IMR-90 (cell line): ENCODE results near the gene FOXN3.

Source experiments
- BHLHE40 ChIP-seq: fragments of 150-350 bp; IDR thresholded peaks from 2 replicates; pipeline ENCODE4 v1.6.1; 2016; ENCODE audit warnings: mild to moderate bottlenecking, low read depth, low read length
- CEBPB ChIP-seq: IDR thresholded peaks from 2 replicates; pipeline ENCODE4 v1.6.1; 2012; ENCODE audit warnings: low read depth, low read length, improper control_type of control experiment
- CHD1 ChIP-seq: IDR thresholded peaks from 2 replicates; pipeline ENCODE4 v1.6.1; 2012; ENCODE audit warnings: low read depth, low read length, improper control_type of control experiment
- FOS ChIP-seq: fragments of 150-350 bp; IDR thresholded peaks from 2 replicates; pipeline ENCODE4 v1.6.1; 2016; ENCODE audit warnings: low read depth, low read length
- MAFK ChIP-seq: IDR thresholded peaks from 2 replicates; pipeline ENCODE4 v1.6.1; 2012; ENCODE audit warnings: low read depth, low read length, improper control_type of control experiment
- POLR2A ChIP-seq: IDR thresholded peaks from 2 replicates; pipeline ENCODE4 v1.6.1; 2012; ENCODE audit warnings: mild to moderate bottlenecking, low read depth, low read length
- RAD21 ChIP-seq: IDR thresholded peaks from 2 replicates; pipeline ENCODE4 v1.6.1; 2012; ENCODE audit warnings: low read length, improper control_type of control experiment
- RCOR1 ChIP-seq: IDR thresholded peaks from 2 replicates; pipeline ENCODE4 v1.6.1; 2012; ENCODE audit warnings: mild to moderate bottlenecking, low read length, improper control_type of control experiment; ENCODE audit not compliant: insufficient replicate concordance
- RFX5 ChIP-seq: IDR thresholded peaks from 2 replicates; pipeline ENCODE4 v1.8.0; 2012; ENCODE audit warnings: low read depth, mild to moderate bottlenecking, low read length, moderate library complexity
- SMC3 ChIP-seq: fragments of 150-350 bp; IDR thresholded peaks from 2 replicates; pipeline ENCODE4 v1.6.1; 2016; ENCODE audit warnings: low read depth, mild to moderate bottlenecking, antibody characterized with exemption, low read length, moderate library complexity
- TF ChIP-seq, protein P1 (sequence below): conservative IDR thresholded peaks from 2 replicates; pipeline ENCODE4 v1.5.1; 2012; ENCODE audit warnings: mild to moderate bottlenecking, low read depth, low read length, improper control_type of control experiment
- TF ChIP-seq, protein P2 (sequence below): fragments of 150-350 bp; IDR thresholded peaks from 2 replicates; pipeline ENCODE4 v1.6.1; 2016; ENCODE audit warnings: low read depth, mild to moderate bottlenecking, low read length, moderate library complexity, borderline replicate concordance
- TF ChIP-seq, protein P3 (sequence below): fragments of 150-350 bp; IDR thresholded peaks from 2 replicates; pipeline ENCODE4 v1.6.1; 2017; ENCODE audit warnings: mild to moderate bottlenecking, antibody characterized with exemption, low read length, low read depth

DNA sequence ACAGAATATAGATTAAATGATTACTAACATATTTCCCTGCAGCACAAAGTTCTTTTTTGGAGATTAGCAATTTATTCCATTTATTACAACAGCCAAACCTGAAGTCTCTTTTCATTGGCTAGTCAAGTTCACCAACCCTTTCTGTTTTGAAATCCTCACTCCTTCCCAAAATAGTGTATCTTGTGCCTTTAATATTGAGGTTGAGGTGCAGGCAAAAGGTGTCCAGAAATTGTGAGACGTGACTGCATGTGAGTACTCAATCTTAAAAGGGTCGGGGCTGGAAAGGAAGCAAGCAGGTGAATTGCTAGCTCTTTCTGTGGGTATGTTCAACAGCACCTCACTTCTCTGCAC is 11.1 kb upstream of the FOXN3 start:
- TF ChIP-seq, protein P1, sequence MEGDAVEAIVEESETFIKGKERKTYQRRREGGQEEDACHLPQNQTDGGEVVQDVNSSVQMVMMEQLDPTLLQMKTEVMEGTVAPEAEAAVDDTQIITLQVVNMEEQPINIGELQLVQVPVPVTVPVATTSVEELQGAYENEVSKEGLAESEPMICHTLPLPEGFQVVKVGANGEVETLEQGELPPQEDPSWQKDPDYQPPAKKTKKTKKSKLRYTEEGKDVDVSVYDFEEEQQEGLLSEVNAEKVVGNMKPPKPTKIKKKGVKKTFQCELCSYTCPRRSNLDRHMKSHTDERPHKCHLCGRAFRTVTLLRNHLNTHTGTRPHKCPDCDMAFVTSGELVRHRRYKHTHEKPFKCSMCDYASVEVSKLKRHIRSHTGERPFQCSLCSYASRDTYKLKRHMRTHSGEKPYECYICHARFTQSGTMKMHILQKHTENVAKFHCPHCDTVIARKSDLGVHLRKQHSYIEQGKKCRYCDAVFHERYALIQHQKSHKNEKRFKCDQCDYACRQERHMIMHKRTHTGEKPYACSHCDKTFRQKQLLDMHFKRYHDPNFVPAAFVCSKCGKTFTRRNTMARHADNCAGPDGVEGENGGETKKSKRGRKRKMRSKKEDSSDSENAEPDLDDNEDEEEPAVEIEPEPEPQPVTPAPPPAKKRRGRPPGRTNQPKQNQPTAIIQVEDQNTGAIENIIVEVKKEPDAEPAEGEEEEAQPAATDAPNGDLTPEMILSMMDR = no peak
- TF ChIP-seq POLR2A (no peak), RCOR1 (no peak), CHD1 (no peak), RFX5 (no peak), CEBPB (no peak), FOS (no peak), RAD21 (no peak), MAFK (no peak), SMC3 (no peak), BHLHE40 (no peak)
- TF ChIP-seq, protein P2, sequence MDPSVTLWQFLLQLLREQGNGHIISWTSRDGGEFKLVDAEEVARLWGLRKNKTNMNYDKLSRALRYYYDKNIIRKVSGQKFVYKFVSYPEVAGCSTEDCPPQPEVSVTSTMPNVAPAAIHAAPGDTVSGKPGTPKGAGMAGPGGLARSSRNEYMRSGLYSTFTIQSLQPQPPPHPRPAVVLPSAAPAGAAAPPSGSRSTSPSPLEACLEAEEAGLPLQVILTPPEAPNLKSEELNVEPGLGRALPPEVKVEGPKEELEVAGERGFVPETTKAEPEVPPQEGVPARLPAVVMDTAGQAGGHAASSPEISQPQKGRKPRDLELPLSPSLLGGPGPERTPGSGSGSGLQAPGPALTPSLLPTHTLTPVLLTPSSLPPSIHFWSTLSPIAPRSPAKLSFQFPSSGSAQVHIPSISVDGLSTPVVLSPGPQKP = no peak
- TF ChIP-seq, protein P3, sequence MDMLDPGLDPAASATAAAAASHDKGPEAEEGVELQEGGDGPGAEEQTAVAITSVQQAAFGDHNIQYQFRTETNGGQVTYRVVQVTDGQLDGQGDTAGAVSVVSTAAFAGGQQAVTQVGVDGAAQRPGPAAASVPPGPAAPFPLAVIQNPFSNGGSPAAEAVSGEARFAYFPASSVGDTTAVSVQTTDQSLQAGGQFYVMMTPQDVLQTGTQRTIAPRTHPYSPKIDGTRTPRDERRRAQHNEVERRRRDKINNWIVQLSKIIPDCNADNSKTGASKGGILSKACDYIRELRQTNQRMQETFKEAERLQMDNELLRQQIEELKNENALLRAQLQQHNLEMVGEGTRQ = no peak
